Bone marrow (tissue), 2 donors: Measurements from ENCODE around the gene PIGL.
"Not testable (repeated sequence)": the region's sequence is repeated elsewhere in the genome, so short reads cannot be mapped to it uniquely, and the experiment has no call there.

ENCODE experiments used
- DNase-seq, 2 donors: peaks; one replicate each; lab custom pipeline; 2025; lab: John Stamatoyannopoulos, UW

PIGL gene

DNA sequence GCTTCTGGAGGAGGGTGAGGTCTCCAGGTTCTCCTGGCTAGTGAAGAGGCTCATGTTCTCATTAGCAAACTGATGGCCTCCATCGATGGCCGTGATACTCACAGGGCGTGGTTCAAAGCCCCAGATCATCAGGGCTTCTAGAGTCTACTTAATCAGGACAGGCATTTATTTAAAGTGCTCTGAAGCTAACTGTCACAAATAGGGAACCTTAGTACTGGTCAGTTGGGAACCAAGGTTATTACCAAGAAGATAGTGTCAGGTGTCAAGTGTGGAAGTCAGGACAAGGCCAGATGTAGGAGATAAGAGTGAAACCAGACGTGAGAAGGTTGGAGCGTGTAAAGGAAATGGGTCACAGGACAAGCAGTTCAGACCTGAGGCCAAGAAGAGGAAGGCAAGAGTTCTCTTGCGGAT lies 56.9 kb downstream of the PIGL start:
- no peak for DNase-seq

DNA sequence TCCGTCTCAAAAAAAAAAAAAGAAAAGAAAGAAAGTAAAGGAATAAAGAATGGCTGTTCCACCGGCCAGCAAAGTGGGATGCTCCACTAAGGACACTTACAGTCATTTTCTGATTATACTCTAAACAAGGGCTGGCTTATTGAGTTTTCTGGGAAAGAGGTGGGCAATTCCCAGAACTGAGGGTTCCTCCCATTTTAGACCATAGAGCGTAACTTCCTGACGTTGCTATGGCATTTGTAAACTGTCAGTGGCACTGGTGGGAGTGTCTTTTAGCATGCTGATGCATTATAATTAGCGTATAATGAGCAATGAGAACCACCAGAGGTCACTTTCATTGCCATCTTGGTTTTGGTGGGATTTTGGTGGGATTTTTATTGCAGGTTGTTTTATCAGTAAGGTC lies 58.0 kb downstream of the PIGL start:
- no peak for DNase-seq

DNA sequence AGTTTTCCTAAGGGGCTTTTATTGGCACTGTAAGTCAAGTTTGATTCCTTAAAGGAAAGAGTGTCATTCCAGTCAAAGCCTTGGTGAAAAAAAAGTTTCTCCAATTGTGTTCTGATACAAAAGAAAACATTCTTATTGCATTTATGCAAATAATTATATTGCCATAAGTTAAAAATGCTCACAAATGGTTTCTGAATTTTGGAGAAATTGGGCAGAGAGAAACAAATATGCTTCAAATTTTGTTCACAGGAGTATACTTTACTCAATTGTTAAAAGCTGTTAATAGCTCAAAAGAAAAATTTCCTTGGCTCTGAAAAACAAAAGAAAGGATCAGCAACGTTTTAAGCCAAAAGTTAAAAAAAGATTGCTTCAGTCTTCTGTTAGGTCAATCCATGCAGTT lies 60.2 kb downstream of the PIGL start:
- DNase-seq: no peak

DNA sequence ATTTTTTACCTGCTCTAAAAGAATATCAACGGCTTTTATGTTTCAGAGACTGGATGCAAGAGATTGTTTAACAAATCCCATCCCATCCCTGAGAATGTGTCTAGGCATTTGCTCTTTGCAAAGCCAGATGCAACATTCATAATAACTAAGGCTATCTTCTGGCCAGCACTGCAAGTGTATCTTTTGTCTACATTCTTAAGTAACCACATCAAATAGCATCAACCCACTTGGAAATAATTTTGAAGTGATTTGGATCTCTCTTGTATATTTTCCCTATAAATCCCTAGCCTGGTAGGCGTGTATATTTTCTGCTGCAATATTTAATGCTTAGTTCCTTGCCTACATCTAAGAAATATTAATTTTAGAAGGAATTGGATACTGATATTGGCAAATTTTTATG lies 64.3 kb downstream of the PIGL start:
- no peak for DNase-seq

DNA sequence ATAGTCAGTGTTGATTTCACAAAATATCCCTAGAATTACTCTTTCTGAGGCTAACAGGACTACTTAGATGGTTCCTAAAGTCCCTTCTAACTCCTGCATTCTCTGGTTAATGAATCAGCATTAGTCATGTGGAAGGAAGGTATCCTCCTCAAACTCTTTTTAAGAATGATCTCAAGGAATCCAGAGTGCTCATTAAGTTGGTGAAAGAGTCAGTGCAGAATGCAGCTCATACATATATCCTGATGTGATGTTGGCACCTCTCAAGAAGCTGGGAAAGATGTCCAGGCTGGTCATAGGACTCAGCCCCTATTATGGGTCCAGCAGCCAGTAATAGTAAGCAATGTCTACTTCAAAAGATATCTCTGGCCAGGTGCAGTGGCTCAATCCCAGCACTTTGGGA lies 65.5 kb downstream of the PIGL start:
- DNase-seq: no peak

DNA sequence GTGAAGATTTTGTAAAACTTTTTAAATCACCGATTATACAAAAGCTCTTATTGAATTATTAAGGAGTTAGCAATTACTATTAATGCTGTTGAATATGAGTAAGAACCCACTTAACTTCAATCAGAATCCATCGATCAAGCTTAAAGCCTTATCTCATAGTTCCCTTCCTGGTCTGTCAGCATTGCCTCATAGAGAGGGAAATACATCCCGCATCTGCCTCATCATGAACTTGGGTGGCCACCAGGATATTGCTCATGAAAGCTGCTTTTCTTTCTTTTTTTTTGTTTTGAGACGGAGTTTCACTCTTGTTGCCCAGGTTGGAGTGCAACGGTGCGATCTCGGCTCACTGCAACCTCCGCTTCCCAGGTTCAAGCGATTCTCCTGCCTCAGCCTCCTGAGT lies 66.7 kb downstream of the PIGL start:
- DNase-seq: no peak

DNA sequence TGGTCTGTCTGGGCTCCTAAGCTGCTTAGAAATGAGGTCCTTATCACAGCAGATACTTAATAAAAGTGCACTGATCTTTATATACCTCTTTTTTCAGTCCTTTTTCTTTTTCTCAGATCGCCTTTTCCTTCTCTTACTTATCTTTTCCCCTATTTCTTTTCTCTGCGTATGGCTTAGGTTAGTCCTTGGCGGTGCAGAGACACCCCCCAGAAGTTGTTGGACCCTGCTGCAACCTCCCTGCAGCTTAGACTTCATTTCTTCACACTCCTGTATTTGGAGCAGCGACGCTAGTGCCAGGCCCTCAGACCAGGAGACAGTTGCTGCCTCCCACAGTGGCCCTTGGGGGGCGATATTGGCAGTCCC lies 68.6 kb downstream of the PIGL start:
- DNase-seq: no peak

DNA sequence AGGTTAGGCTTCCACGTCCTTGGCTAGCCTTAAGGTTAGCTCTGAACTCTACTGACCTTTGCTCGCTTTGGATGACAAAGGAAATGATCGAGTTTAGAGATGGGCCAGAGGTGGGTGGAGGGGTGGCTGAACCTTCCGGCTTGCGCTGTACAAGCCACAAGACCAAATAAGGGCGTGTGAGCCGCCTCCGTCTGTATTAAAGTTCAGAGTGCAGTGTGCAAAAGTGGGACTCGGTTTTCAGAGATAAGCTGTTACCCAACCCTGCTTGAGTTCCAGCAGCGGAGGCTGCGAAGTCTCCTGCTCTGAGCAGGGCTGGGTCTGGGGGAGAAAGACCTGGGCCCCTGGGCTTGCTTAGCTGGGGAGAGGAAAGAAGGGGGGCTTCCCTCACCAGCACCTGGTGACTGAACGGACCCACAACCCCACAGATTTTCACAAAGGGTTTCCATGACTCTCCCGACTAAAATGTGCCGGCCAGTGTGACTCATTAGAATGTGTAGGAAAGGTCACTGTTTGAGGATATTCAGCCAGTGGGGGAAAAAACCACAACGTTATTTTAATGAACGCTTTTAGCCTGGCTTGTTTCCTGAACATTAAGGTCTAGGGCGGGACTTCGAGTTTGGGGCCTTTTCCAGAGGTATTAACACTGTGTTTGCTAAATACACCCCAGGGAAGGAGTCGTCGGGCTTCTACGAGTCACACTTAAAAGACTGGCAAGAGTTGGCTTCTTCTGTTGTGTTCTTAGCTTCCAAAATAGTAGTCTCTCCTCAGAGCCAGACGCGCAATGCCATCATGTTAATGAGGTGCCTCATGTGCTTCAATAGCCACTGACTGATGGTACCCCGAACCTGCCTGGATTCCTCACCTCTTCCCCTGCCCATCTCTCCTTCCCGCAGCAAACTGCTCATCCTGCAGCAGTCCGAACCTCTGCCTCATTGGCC lies 69.3 kb downstream of the PIGL start:
- DNase-seq: peak in 1 of 2 donors; percentile 62

DNA sequence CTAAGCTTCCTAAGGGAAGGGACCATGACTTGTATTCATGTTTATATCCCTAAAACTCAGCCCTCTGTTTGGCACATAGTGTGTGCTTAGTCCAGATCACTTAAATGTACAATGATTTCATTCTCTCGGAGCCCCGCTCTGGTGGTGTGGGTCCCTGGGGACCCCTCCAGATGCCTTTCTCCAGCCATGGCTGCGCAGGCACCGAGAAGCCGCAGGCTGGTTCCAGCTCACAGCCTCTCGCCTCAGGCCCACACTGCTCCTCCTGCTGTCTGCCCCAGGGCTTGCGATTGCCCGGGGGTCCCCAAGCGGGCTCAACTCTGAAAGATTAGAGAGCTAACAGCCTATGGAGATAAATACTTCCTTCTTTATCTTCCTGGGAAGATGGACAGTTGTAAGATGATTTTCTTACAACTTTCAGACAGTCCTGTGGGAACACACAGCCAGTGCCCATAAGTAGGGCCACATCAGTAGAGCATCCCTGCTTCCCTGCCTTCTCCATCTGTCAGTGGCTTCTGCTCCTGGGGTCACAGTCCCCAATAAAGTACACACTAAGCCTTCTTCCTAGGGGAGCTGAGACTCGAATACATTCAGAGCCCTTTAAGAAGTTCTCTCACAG lies 70.0 kb downstream of the PIGL start:
- no peak for DNase-seq

DNA sequence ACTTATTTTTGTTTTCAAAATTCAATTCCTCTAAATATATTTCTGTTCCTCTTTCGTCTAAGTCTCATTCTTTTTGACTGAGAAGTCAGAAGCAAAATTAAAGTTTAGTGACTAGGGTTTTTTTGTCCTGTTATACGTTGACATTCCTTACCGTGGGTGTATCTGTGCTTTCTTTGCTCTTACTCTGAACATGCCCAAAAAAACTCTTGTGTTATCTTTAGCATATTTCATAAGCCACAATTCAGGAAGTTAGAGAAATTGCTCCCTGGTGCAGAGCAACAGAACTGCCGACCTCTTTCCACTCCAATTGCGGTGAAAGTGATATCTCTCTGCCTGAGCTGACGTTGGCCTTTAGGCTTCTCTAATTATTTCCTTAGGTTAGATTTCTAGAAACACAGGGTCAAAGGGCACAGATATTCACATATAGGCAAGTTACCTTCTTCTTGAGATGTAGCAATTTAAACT lies 70.6 kb downstream of the PIGL start:
- DNase-seq: peak in 1 of 2 donors; percentile 35

DNA sequence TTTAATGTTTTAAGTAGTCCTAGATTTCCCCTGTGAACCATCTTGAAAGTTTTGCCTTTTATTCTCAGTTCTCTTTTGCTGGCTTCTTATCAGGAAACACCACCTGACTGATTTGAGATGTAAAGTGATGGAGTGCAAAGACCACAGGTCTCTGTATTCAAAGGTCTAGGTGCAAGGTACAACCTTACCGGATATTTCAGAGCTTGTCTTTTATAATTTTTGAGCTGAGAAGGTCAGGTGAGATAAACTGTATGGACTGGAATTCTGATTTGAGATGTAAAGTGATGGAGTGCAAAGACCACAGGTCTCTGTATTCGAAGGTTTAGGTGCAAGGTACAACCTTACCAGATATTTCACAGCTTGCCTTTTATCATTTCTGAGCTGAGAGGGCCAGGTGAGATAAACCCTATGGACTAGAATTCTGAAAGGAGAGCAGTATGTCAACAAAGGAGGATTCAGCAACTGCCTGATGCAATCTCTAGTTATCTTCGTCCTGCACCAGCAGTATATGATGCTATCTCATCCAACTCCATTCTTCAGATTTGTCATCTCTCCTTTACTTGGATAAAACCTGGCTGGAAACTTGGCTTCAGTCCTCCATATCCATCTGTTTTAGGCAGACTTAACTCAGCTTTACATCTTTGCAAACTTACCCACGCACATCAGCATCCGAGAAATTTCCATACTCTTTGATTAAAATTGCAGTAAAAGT lies 72.0 kb downstream of the PIGL start:
- no peak for DNase-seq

DNA sequence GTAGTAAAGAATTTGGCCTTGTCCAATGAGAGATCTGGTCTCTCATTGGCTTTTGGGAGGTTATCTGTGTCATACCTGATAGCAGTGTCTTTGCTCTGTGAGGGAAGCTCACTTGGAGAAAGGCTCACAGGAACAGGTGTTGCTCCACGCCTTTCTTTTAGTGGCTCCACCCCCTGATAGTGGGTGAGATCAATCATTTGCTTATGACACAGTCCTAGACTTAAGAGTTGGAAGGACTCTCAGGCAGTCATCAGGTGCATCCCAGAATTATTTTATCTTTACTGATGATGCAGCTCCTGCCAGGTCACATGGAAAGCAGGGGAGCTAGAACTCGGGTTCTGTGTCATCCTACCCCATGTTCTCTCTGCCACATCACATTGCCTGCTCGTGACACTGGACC lies 76.9 kb downstream of the PIGL start:
- no peak for DNase-seq

DNA sequence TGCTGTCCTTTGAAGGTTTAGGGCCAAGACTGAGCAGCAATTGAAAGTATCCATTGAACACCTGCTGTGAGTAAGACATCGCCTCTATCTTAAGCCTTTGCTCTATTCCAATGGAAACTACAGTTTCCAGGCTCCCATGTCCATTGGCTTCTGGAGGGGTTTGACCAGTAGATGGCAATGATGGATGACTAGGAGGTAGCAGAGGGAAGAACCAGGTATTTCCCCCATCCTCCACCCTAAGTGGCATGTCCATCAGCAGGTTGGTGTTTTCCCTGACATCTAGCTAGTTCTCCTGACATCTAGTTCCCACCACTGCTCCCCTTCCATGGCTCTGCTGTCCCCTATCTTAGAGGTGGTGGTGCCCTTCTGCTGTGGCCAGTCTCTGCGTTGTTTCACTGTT lies 77.5 kb downstream of the PIGL start:
- DNase-seq: no peak

DNA sequence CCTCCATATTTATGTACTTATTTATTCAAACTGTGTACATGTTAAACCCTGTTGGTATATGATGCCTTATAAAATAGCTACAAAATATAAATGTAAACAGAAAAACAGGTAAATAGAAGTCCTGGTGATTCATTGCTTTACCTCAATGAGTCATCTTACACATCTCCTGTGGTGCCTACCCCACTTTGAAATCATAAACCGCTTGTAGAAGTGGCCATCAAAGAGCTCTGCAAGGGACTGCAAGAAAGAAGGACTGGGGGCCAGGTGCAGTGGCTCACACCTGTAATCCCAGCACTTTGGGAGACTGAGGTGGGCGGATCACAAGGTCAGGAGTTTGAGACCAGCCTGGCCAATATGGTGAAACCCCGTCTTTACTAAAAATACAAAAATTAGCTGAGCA lies 79.1 kb downstream of the PIGL start:
- not testable (repeated sequence) for DNase-seq

DNA sequence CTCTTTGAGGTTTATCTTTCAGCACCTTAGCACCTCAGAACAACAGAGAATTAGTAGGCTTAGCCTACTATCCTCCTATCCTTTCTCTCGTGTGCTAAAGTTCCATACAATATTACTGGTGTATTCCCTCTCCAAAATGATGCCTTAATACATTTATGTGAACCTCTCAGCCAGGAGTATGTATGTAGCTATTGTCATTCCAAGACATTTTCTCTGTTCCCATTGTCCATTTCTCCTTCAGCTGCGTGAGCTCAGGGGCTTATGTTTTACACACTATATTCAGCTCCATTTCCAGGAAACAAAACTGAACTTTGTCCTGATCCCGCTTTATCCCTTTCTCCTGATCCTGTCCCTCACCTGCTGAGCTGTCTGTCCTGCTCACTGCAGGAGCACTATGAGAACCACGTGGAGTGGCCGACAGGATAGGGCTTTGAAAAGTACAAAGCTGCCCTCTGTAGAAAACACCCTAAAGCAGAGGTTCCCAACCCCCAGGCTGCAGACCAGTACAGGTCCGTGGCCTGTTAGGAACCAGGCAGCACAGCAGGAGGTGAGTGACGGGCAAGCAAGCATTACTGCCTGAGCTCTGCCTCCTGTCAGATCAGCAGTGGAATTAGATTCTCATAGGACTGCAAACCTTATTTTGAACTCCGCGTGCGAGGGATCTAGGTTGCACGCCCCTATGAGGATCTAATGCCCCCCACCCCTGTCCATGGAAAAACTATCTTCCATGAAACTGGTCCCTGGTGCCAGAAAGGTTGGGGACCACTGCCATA lies 80.5 kb downstream of the PIGL start:
- DNase-seq: no peak

DNA sequence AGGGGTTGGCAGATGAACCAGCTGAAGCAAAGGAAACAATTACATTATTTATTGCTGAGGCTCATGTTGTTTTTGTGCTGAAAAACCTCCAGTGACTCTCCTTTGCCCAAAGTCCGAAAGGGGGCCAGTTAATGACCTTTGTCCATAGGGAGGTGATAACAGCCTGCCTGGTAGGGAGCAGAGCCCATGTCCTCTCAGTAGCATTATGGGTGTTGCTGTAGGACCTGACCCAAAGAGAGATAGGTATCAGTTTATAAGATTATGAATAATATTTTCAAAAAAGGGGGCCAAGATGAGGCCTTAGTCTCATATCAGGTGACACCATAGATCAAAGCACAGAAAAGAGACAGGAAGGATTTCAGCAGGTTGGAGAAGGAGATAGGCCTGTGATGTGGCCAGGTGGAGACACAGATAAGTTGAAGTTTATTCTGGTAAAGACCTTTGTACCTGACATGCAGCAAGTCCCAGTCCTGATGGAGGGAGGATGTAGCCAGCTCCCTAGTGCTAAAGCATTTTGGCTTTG lies 81.2 kb downstream of the PIGL start:
- DNase-seq: no peak

DNA sequence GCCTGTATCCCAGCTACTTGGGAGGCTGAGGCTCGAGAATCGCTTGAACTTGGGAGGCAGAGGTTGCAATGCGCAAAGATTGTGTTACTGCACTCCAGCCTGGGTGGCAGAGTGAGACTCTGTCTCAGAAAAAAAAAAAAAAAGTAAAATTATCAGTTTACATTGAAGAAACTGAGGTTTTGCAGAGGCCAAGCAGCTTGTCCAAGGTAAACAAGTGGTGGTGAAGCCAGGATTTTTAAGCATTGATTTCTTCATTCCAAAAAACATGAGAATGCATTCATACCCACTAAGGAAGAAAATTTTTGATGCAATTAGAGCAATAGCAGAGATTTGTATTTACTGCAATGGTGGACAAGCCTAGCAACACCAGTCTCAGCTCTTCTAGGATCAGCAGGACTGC lies 83.5 kb downstream of the PIGL start:
- DNase-seq: no peak

DNA sequence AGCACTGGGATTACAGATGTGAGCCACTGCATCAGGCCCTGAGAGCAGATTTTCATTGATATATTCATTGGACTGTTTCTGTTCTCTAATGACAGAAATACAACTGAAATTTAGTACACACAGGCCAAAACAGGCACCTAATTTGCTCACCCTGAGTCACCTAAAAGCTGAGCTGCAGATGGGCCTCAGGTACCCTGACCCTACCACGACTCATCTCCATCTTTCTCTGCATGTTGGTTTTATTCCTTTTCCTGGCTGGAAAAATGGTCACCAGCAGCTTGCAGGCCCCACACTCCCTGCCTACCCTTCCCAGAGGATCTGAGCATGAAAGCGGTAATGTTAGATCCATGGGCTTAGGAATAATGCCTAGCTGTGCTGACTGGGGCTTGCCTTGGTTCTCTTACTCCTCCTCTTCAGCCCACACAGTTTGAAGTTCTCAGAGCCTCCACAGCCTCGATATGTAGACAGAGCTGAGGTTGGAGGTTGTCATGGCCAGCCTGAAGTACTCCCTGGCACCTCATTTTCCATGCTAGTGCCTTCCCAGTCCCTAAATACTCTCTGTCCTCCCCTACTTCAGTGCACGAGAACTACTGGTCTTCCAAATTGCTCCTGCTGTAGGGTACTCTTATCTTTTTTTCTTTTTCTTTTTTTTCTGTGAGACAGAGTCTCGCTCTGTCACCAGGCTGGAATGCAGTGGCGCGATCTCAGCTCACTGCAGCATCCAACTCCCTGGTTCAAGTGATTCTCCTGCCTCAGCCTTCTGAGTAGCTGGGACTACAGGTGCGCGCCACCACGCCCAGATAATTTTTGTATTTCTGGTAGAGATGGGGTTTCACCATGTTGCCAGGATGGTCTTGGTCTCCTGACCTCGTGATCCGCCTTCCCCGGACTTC lies 85.2 kb downstream of the PIGL start:
- no peak for DNase-seq

DNA sequence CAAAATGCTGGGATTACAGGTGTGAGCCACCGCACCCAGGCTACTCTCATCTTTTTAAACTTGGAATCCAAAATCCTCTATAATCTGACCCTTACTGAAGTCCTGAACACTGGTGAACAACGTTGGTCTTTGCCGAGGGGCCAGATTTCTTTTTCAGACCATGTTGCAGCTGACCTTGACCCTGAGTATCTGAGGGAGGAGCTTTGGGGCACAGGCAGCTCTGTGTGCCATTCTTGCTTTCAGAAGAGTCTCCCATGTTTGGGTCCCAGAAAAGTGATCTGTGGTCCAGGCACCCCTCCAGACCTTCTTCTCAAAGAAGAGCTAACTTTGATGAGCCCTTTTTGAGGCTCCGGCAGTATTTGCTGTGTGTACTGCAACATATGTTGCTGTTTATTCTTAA lies 85.8 kb downstream of the PIGL start:
- no peak for DNase-seq

DNA sequence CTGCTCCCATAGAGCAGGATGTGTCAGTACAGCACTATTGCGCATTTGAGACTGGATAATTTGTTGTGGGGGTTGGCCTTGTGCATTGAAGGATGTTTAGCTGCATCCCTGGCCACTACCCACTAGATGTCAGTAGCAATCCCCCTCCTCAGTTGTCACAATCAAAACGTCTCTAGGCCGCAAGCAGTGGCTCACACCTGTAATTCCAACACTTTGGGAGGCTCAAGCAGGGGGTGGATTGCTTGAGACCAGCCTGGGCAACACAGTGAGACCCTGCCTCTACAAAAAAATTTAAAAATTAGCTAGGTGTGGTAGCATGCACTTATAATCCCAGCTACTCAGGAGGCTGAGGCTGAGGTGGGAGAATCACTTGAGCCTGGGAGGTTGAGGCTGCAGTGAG lies 87.8 kb downstream of the PIGL start:
- no peak for DNase-seq

DNA sequence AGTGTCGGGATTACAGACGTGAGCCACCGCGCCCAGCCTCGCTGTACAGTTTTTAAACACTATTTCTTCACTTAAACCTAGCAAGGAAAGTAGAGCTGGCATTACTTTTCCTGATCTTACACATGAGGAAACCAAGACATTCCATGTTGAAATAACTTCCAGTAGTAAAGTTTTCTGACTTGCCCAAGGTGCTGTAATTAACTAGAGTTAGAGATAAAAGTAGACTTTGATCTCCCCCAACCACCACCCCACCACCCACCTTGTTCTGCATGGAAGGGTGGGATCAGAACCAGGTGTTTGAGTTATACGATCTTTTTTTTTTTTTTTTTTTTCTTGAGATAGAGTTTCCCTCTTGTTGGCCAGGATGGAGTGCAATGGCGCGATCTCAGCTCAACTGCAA lies 89.2 kb downstream of the PIGL start:
- no peak for DNase-seq
